ENCODE data around the gene GAA. TPM values are rescaled to one million over a fixed set of nuclear protein-coding genes. Genes with fewer than 3 reads are reported as not detected.
"Not testable (repeated sequence)": the region's sequence is repeated elsewhere in the genome, so short reads cannot be mapped to it uniquely, and the experiment has no call there.

Gene GAA
- polyA plus RNA-seq, 5 donors, result 20.1 to 52.3 (median 37.4) TPM

DNA sequence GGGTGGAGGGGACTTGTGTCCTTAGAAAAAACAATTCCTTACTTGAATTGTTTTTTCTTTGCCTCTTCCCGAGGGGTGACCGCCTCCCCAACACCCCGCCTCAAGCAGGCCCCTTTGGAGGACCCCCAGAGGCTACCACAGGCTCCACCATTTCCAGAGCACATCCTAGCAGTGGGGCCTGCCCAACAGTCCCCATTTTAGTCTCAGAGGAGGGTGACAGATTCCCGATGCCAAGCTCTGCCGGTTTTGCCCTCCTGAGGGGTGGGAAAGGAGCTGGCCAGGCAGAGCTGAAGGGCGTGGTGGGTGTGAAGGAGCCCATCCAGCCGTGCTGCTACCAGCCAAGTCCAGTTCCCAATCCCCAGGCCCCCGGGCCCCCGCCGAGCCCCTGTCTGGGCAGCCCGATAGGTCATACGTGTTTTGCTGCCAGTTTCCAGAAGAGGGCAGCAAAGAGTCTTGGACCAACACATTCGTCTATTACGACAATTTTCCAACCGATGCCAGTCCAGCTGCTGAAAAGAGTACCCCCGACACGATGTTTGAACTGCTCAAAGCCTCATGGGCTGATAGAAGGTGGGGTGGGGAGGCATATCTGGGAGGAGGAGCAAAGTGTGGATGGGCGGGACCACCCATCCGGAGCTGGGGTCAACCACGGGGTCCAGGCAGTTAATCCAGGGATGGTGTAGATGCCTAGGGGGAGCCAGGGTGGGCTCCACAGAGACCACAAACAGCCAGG, 18.8 kb upstream of the GAA start:
- peak; percentile 57 to 71 for DNase-seq

- DNase-seq, result no peak
Observed at GRCh38 chr17:80083136-80083661, 18.2 kb upstream of the GAA start.

GRCh38 chr17:80084773-80085172, 16.6 kb upstream of the GAA start:
- DNase-seq, result no peak

GRCh38 chr17:80086081-80086480, 15.3 kb upstream of the GAA start:
- DNase-seq, result no peak

DNA sequence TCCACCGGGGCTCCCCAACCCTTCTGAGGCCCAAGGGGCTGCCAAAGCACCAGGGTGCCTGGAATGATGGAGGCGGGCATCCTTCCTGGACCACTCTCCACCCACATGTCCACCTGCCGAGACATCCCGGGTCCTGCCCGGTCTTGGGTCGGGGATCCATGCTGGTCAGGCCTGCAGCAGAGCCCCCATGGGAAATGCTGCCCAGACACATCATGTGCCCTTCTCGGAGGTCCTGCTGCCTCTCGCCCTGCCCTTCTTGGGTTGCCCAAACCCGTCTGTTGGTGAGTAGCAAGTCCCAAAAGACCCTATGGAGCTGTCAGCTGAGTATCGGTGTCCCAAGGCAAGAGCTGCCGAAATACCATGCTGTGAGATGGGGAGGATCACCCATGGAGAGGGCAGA, 14.8 kb upstream of the GAA start:
- DNase-seq, result no peak

DNA sequence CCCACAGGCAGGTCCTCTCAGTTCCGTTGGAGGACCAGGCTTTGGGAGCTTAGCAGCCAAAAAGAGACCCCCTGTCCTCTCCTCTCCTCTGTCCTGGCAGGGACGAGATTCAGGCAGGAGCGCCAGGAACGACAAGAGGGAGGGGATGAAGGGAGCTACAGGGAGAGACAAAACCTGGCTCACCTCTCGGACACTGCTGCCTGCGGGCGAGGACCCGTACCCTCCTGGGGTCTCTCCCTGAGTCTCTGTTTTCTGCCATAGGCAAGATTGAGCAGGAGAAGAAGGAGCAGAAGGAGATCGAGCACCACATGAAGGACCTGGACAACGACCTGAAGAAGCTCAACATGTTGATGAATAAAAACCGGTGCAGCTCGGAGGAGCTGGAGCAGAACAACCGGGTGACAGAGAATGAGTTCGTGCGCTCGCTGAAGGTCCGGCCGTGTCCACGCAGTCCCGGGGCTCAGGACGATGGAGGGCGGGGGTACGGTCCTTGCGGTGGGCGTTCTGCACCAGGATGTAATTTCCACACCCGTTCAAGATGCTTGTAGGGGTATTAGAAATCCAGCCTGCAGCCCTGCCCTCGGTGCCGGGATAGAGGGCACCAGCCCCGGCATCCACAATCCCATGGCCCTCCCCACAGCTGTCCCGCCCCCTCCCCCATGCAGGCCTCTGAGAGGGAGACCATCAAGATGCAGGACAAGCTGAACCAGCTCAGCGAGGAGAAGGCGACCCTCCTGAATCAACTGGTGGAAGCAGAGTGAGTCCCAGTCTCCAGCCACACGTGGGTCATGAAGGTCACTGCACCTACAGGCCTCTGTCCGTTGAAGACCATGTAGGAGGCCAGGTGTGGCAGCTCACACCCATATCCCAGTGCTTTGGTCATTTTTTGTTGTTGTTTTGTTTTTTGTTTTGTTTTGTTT, 13.8 kb upstream of the GAA start:
- DNase-seq, result no peak

GRCh38 chr17:80089762-80090161, 11.6 kb upstream of the GAA start:
- DNase-seq, result no peak

DNA sequence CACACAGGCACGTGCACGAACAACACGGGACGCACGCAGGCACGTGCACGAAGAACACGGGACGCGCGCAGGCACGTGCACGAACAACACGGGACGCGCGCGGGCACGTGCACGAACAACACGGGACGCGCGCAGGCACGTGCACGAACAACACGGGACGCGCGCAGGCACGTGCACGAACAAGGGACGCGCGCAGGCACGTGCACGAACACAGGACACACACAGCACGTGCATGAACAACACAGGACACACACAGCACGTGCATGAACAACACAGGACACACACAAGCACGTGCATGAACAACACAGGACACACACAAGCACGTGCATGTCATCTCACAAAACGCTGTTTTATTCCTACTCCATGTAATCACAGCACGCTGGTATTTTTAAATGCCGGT, 11.2 kb upstream of the GAA start:
- DNase-seq, result not testable (repeated sequence)

DNA sequence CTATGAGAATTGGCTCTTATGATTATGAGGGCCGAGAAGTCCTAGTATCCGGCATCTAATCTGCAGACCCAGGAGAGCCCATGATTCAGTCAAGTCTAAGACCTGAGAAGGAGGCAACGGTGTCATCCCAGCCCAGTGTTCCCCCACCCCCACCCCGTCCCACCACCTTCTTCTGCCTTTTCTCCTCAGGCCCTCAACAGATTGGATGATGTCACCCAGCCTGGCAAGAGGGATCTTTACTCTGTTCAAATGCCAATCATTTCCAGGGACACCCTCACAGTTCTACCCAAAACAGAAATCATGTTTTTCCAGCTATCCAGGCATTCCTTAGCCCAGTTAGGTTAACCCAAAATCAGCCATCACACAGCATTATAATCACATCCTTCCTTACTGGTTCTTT, 10.0 kb upstream of the GAA start:
- DNase-seq, result no peak

GRCh38 chr17:80092959-80093358, 8.4 kb upstream of the GAA start:
- DNase-seq, result no peak

DNA sequence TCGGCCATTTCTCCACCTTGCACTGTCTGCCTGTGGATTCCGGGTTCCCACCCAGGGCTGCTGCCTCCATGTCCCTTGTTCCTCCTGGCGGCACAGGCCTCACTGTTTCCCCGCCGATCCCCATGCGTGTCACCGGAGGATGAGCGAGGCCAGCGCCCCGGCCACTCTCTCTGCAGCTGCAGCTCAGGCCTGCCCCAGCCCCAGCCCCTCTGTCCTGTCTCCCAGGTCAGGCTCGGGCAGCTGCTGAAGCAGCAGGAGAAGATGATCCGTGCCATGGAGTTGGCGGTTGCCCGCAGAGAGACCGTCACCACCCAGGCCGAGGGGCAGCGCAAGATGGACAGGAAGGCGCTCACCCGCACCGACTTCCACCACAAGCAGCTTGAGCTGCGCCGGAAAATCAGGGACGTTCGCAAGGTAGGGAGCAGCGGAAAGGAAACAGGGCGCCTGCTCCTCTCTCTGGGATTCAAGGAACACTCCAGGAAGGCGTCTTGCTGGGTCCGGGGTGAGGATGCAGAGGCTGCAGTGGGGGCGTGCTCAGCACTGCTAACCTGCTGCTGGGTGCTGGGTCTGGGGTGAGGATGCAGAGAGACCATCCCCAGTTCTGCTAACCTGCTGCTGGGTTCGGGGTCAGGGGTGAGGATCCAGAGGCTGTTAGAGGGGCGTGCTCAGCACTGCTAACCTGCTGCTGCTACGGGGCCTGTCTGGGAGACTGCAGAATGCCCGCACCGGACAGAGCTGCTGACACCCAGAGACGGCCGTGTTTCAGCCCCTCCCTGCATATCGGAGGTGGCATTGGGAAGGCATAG, 6.1 kb upstream of the GAA start:
- DNase-seq, result no peak

GRCh38 chr17:80095844-80096475, 5.4 kb upstream of the GAA start:
- no peak for DNase-seq

DNA sequence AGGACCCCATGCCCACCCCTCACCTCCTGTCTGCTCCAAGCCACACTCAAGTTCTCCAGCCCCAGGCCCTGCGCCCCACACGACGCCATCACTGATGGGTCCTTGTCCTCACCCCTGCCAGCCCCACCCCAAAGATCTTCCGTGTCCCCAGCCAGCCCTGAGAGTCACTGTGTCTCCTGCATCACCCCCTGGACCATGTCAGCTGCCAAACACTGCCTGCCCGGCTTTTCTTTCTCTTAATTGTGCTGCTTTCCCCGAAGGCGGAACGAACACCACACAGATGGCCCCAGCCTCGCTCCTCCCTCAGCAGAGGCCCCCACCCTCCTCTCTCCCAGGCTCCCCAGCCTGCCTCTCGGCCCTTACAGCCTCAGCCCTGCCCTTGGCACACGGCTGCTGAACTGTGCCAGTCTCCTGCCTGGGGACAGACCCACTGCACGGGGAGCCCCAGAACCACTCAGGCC, 4.8 kb upstream of the GAA start:
- no peak for DNase-seq

GRCh38 chr17:80097127-80097621, 4.2 kb upstream of the GAA start:
- no peak for DNase-seq

- no peak for DNase-seq
Observed at GRCh38 chr17:80097844-80098691, 3.3 kb upstream of the GAA start.

DNA sequence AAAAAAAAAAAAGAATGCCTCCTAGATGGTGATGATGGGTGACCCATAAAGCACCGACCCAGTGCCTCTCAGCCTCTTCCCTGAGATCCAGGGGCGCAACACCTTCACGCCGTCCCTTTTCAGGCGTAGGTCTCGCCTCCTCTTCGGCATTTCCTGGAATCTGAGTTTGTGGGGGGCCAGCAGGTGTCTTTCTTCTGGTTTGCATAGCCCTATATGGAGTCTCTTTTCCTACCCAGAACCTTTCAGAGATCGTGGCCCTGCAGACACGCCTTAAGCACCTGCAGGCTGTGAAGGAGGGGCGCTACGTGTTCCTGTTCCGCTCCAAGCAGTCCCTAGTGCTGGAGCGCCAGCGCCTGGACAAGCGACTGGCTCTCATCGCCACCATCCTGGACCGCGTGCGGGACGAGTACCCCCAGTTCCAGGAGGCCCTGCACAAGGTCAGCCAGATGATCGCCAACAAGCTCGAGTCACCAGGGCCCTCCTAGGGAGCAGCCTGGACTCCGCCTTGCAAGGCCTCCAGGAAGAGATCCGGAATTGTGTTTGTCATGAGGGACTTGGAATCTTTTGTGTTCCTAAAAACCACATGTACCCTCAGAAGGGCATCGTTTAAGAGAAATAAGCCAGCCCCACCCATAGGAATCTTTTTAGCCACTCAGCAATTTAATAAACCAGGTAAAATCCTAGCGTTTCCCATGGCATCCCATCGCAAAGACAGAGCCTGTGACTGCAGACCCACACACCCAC, 1.9 kb upstream of the GAA start:
- no peak for DNase-seq

GRCh38 chr17:80100035-80100323, 1.4 kb upstream of the GAA start:
- no peak for DNase-seq

- DNase-seq, result no peak
Observed at GRCh38 chr17:80101946-80102663, 724 bp downstream of the GAA start.
